Tibial artery (tissue), 4 donors: Measurements from ENCODE around the gene SLC44A3.

ENCODE experiments used
- DNase-seq, 2 donors: peaks; one replicate each; pipeline ENCODE4 v3.0.0-alpha.2; 2019
- H3K27ac ChIP-seq, 2 donors: fragments of 200-600 bp; sonication (generic) in 1 of 2; 1 replicate in 1 of 2; 2 replicates in 1 of 2; pipeline ENCODE4 v1.5.1; 2018 to 2019; ENCODE audit warnings: mild to moderate bottlenecking in 1 of 2
- H3K27me3 ChIP-seq, 2 donors: fragments of 200-600 bp; sonication (generic) in 1 of 2; one replicate each; pipeline versions ENCODE4 v1.5.1 to v1.6.0; 2016 to 2019
- H3K36me3 ChIP-seq, 3 donors: fragments of 200-600 bp; sonication (generic) in 2 of 3; one replicate each; pipeline ENCODE4 v1.5.1; 2016 to 2019; ENCODE audit warnings: mild to moderate bottlenecking in 2 of 3
- H3K4me1 ChIP-seq, 4 donors: fragments of 200-600 bp; sonication (generic) in 2 of 4; 1 replicate in 3 of 4; 2 replicates in 1 of 4; pipeline ENCODE4 v1.5.1; 2016 to 2019
- H3K4me3 ChIP-seq, 2 donors: fragments of 200-600 bp; sonication (generic) in 1 of 2; 1 replicate in 1 of 2; 2 replicates in 1 of 2; pipeline ENCODE4 v1.5.1; 2018 to 2019; ENCODE audit warnings: mild to moderate bottlenecking in 2 of 2
- H3K9me3 ChIP-seq, 3 donors: fragments of 200-600 bp; sonication (generic) in 1 of 3; one replicate each; pipeline ENCODE4 v1.5.1; 2016 to 2019
- intact Hi-C: fragments of 100-400 bp; cut with DNase I; formaldehyde crosslinking; loops from one replicate; pipeline ENCODE4 v1.15.0; 2023; ENCODE audit warnings: low total_unique reads
- TF ChIP-seq, protein P1 (sequence below), 2 experiments: fragments of 200-600 bp in 1 of 2; fragments of 450-650 bp in 1 of 2; IDR thresholded peaks; one replicate each; pipeline ENCODE4 v1.5.1; 2017 to 2019; ENCODE audit warnings: antibody characterized with exemption in 2 of 2, mild to moderate bottlenecking in 1 of 2, moderate library complexity in 1 of 2

Gene SLC44A3

DNA sequence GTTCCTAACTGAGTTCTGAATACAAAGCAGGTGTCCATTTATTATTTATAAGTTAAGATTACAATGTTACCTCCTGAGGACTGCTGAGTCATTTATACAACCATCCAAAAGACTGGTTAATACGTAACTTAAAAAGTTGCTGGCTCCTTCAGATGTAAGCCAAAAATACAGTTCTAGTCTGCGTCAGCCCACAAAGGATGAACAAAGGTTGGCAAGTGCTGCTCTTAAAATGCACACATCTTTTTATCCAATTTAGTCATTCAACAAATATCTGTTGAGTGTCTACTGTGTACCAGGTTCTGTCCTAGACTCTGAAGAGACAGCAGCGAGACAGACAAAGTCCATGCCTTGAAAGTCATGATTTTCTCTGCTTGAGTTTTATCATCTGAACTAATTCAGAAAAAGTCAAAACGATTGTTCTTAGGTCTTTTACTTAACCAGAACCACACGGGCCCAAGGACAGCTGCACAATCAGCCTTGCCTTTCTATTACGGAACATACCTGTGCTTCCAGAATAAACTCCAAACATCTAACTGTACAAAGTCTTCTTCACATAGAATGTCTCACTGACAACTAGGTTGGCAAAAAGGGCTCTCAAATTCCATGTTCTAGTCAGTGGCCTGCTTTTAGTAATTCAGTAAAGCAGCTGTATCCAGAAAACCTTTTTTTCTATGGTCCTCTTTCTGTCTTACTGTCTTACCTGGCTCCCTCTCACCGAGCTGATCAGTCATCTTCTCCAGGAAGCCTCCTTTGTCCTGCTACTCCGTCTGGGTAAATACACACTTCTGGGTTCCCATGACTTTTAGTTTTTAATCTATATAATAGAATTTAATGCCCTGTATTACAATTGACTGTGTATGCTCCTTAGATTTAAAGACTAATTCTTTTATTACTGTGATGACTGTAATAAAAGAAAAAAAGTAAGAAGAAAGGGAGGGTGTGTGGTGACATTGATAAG lies 122.3 kb downstream of the SLC44A3 start:
- Histone ChIP-seq H3K4me3 (no peak overlapping the region), H3K9me3 (no peaks in the 10 kb centered on the region), H3K4me1 (peaks cover 0 to 28% (median 0%) of the 10 kb centered on the region in 4 donors), H3K27me3 (no peaks in the 10 kb centered on the region), H3K36me3 (no peaks in the 10 kb centered on the region), H3K27ac (no peak overlapping the region)
- no peak for DNase-seq
- TF ChIP-seq, protein P1, sequence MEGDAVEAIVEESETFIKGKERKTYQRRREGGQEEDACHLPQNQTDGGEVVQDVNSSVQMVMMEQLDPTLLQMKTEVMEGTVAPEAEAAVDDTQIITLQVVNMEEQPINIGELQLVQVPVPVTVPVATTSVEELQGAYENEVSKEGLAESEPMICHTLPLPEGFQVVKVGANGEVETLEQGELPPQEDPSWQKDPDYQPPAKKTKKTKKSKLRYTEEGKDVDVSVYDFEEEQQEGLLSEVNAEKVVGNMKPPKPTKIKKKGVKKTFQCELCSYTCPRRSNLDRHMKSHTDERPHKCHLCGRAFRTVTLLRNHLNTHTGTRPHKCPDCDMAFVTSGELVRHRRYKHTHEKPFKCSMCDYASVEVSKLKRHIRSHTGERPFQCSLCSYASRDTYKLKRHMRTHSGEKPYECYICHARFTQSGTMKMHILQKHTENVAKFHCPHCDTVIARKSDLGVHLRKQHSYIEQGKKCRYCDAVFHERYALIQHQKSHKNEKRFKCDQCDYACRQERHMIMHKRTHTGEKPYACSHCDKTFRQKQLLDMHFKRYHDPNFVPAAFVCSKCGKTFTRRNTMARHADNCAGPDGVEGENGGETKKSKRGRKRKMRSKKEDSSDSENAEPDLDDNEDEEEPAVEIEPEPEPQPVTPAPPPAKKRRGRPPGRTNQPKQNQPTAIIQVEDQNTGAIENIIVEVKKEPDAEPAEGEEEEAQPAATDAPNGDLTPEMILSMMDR (IDR thresholded peaks at IDR 0.05): no peak
- intact Hi-C loops: no loop called here
